Midbrain (tissue), 1 donor: ENCODE results near the gene PTX3.

Source experiments
- DNase-seq: peaks from one replicate; lab custom pipeline; 2025; lab: John Stamatoyannopoulos, UW

PTX3 gene

GRCh38 chr3:157423337-157423736 is 13.3 kb upstream of the PTX3 start:
- DNase-seq: no peak

GRCh38 chr3:157427901-157428300 is 8.7 kb upstream of the PTX3 start:
- no peak for DNase-seq

DNA sequence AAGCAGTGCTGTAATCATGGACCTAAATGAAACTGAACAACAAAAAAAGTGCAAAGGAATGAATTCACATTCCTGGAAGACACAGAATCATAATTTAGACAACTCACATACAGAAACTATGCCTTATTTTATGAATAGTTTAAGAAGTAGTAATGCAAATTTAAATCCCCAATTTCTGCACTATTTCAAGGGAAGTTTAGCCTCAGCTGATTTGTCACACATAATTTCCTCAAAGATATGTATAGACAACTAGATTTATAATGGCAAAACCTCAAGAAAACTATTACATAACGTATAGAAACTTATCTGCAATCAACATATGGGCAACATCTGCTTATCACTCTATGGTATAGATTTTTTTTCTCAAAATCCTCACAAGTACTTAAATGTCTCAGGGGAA is 7.8 kb upstream of the PTX3 start:
- no peak for DNase-seq

DNA sequence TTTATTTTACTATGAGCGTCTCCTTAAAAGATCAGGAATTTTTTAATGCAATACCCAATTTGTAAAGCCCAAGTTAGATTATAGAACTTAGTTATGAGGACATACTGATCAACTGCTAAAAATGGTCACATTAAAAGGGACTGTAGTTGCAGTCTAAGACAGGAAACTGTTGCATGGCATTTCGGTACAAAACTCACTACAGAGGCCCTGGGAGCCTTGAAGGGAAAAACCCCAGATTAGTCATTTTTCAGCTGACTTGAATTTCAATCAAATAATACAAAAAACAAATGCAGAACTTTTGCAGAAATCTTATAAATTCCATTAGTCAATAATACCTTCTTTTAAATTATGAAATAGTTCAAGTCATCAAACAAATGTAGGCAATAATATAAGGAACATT is 6.9 kb upstream of the PTX3 start:
- DNase-seq: no peak

DNA sequence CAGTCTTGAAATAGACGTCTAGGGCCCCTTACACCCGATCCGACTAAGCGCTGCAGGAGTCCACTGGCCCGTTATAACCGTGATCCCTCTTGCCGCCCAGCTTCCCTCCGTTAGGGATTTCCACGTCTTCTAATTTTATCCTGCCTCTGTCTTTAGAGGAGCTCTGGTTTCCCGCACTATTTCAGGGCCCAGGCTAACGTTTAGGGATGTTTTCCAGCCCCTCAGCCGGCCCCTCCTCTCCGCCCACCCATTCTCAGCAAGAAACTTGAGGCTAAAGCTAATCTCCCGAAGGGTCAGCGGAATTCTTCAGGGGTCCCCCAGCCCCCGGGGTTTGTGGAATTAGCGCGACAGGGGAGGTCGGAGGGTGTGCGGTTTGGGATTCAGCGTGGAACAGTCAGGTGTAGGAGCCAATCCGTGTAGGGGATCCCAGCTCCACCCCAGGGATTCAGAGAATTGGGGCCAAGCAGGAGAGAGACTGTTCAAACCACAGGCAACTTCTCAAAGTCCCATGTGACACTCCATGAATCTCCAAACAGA is 1.6 kb downstream of the PTX3 start:
- DNase-seq: no peak

GRCh38 chr3:157441102-157441624 is 4.5 kb downstream of the PTX3 start:
- no peak for DNase-seq

DNA sequence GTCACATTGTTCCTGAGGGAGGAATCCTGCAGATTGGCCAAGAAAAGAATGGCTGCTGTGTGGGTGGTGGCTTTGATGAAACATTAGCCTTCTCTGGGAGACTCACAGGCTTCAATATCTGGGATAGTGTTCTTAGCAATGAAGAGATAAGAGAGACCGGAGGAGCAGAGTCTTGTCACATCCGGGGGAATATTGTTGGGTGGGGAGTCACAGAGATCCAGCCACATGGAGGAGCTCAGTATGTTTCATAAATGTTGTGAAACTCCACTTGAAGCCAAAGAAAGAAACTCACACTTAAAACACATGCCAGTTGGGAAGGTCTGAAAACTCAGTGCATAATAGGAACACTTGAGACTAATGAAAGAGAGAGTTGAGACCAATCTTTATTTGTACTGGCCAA is 6.1 kb downstream of the PTX3 start:
- DNase-seq: no peak

- no peak for DNase-seq
These were observed 7.5 kb downstream of the PTX3 start for GRCh38 chr3:157443905-157444796.

DNA sequence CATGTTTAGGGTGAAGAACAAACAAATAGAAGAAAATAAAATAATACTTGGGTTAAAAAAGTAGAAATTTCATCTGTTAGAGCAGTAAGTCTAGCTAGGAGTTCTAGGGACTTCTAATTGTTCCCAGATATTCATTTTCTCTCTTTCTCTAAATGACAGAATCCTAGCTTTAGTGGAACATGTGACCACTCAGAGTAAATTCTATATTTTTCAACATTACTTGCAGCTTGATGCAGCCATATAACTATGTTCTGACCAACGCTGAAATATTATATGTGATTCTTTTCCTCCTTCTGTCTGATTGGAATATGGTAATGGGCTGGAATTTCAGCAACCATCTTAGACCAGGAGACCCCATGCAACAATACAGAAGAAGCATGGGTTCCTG is 8.1 kb downstream of the PTX3 start:
- no peak for DNase-seq

DNA sequence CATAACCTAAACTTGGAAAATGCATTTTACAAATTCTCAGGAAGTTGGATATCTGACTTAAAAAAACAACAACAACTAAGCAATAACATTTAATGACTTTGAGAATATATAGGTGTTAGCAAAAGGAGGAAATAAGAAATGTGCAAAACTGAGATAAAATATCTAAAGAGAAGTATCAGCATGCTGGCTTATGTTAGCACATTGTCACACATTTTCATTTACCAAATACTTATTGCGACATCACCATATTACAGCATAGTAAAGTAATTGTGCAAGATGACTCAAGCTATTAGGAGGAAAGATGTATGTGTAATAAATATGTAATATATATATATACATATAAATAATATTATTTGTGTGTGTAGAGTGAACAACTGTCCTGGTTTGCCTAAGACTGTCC is 9.2 kb downstream of the PTX3 start:
- no peak for DNase-seq

DNA sequence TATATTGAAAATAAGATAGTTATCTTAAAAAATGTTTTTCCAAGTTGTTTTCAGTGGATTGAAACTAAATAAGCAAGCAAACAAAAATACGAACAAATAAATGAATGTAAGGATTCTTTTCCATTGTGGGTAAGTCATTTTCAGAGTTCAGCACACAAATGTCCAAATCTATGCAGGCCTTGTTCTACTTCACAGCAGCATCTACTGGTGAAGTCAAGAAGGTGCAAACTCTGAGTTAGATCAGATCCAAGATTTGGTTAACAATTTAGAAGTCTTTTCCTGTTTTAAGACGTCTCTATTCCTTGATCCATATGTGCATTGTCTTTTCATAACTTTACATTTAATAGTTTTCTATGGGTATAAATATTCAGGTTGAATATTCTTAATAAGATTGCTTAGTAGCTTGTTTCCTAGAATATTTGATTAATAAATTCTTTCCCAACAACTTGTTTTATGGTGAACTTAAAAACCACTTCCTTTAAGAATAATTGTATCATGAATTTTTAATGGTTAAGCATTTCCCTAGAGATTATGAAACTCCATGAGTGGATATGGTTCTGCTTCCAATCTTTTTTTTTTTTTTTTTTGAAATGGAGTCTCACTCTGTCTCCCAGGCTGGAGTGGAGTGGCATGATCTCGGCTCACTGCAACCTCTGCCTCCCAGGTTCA is 10.5 kb downstream of the PTX3 start:
- DNase-seq: no peak

GRCh38 chr3:157452097-157452496 is 15.4 kb downstream of the PTX3 start:
- DNase-seq: no peak

- DNase-seq: no peak
These were observed 17.2 kb downstream of the PTX3 start for GRCh38 chr3:157453824-157454223.

DNA sequence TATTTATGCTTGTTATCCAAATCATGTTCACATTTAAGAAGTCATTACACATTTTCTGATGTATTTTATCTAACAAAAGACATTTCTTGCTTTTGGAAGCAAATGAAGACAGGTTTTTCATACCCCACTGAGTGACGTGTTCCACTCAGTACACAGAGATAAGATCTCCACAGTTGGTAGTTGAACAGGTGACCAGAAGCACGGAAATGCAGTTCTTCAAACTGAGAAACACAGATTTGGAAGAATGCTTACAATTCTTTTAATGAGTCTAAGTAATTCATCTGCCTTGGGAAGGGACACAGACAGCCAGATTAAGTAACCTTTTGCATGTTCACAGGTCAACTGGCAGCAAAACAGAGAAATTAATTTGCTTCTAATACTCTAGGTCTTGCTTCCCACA is 23.1 kb downstream of the PTX3 start:
- DNase-seq: no peak

GRCh38 chr3:157460253-157460652 is 23.6 kb downstream of the PTX3 start:
- DNase-seq: no peak

- no peak for DNase-seq
These were observed 27.2 kb downstream of the PTX3 start for GRCh38 chr3:157463816-157464215.

DNA sequence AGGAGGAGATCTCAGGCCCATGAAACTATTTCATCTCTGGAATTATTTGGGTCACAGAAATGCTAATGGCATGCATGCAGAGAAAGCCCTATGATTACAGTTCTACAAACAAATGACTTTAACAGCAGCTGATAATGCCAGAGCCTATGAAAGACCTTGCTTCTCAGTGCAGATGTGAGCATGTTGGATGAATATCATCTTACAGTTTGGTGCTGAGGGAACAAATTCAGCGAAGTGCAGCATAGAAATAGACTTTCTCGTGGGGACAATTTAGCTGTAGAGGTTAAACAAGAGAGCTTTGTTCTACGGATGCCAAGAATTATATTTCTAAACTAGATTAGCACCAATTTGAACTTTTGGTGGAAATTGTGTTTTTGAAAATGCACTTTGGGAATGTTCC is 27.7 kb downstream of the PTX3 start:
- no peak for DNase-seq

GRCh38 chr3:157465741-157466140 is 29.1 kb downstream of the PTX3 start:
- no peak for DNase-seq

- no peak for DNase-seq
These were observed 30.6 kb downstream of the PTX3 start for GRCh38 chr3:157467200-157467599.

GRCh38 chr3:157469561-157470294 is 33.1 kb downstream of the PTX3 start:
- DNase-seq: no peak

GRCh38 chr3:157471064-157471463 is 34.4 kb downstream of the PTX3 start:
- no peak for DNase-seq

- no peak for DNase-seq
These were observed 36.0 kb downstream of the PTX3 start for GRCh38 chr3:157472648-157473047.
